Left renal pelvis (tissue), 4 donors: ENCODE data around the gene NSG2. TPM values are rescaled to one million over a fixed set of nuclear protein-coding genes. Genes with fewer than 3 reads are reported as not detected.

Experiments used
- DNase-seq, 4 donors: peaks; one replicate each; pipeline ENCODE4 v3.0.0-alpha.2; 2013; ENCODE audit warnings: low read depth in 4 of 4, low spot score in 3 of 4
- polyA plus RNA-seq, 4 donors: library from polyadenylated mRNA; unstranded; fragments of 120-200 nt; gene quantifications; one replicate each; pipeline ENCODE4 v1.2.1, GENCODE V29; 2013; ENCODE audit not compliant: insufficient read length in 4 of 4

NSG2 gene
- polyA plus RNA-seq, 4 donors = 0.21 to 1.8 (median 0.75) TPM

DNA sequence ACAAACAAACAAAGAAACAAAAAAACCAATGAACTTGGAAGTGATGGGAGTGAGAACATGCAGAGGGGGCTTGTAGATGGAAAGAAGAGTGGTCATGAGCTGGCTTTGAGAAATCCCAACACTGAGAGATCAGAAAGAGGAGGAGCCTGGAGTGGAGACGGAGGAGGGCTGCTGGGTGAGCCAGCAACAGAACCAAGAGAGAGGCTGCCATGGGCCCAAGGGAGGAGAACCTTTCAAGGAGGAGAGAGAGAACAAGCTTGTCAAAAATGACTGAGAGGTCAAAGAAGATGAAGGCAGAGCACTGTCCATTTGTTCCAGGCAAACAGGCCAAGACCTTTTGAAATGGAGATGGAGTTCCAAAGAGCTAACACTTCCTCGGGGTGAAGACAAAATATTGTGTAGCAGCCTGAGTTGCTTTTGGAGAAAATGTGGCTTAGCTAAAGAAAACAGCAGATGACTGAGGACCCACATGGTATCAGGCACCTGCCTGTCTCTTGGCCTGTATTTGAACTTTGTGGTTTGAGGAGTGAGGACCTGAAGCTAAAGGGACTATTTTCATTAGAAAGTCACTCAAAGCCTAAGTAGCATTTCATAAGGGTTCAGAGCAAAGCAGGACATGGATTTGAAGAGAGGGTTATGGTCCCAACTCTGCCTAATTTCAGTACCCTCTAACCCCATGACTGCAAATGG lies 13.1 kb downstream of the NSG2 start:
- DNase-seq = no peak

DNA sequence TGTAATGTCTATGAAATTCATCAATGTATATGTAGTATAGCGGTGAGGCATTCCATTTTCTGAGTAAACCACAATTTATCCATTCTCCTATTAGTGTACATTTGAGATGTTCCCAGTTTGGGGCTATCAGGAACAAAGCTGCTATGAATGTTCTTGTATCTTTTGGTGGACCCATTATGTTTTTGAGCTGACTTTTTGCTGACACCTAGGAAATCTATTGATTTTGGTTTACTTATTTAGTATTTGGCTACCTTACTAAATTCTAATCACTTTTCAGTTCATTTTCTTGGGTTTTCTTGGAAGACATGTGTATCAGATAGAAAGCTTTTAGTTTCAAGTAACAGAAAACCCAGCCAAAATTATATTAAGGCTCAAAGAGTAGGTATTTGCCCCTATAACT lies 13.7 kb downstream of the NSG2 start:
- DNase-seq = no peak

DNA sequence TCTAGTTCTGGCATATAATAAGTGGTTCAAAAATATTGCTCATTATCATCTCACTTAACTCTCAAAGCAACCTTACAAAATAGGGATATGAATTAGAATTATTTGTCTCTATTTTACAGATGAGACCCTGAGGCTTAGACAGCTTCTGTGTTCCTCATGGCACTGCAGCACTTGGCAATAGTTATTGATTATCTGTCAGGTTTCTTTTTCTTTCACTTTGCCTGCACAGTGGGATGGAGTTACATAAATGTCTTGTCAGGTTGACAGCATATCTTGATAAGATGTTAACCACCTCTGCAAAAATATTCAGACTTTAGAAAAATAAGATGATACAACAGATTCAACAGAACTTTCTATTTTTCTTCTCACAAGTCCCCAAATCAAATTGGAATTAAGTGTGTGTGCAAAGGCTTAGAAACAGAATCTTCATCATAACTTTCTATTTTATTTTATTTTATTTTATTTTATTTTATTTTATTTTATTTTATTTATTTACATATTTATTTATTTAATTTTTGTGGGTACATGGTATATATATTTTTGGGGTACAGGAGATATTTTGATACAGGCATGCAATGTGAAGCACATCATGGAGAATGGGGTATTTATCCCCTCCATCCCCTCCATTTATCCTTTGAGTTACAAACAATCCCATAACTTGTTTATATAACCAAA lies 17.7 kb downstream of the NSG2 start:
- DNase-seq = no peak

DNA sequence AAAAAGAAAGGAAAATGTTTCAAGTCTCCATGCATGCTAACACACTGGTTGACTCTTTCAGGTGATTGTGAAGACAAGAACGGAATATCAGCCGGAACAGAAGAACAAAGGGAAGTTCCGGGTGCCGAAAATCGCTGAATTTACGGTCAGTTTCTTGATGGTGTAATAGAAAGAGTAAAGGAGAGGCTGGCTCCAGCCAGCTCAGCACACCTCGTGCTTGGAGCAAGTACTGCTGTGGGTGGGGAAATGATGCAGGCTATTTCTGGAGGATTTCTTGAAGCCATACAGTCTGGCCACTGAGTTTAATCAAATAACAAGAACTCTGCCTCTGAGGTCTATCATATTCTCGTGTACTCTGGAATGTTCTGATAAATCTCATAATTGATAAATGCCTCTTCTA lies 18.7 kb downstream of the NSG2 start:
- no peak for DNase-seq

DNA sequence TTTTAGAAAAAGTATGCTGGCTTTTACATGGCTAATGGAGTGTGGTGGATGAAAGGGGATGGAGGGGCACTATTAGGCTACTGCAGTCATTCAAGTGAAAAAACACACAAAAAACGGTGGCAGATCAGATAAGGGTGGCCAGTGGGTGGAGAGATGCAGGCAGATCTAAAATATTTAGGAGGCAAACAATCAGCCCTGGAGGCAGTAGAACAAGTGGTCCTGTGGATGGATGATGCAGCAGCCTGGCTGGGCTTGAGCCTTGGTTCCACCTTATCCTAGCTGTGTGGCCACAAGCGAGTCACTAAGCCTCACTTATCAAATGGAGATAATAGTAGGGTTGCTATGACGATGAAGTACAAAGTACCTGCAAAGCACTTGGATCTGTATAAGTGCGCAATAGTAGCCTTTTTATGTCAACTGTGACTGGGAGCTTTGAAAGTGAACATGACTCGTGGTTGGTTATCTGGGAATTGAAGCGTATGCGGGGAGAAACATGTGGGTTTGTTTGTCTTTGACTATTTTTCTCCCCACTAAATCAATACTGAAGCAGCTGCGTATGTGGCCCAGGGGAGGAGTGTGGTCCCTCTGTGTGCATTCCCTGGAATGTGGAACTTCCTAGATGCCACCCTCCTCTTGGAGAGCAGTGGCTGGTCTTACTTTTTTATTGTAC lies 20.2 kb downstream of the NSG2 start:
- no peak for DNase-seq

DNA sequence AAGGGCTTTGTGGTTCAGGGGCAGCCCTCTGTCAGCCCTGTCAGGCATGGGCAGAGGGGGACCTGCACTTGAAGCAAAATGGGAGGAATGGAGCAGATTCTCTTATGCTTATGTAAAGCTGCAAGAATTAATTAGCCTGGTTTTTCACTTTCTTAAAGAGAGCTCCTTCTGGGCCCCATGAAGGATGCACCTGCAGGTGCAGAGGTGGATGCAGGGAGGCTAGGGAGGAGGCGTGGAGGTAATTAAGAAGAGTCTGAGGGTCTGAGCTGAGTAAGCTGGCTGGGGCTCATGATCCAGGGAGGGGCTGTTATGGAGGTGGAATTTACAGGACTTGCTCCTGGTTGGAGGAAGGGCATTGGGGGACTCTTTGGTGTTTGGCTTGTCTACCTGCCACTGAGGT lies 22.0 kb downstream of the NSG2 start:
- no peak for DNase-seq

DNA sequence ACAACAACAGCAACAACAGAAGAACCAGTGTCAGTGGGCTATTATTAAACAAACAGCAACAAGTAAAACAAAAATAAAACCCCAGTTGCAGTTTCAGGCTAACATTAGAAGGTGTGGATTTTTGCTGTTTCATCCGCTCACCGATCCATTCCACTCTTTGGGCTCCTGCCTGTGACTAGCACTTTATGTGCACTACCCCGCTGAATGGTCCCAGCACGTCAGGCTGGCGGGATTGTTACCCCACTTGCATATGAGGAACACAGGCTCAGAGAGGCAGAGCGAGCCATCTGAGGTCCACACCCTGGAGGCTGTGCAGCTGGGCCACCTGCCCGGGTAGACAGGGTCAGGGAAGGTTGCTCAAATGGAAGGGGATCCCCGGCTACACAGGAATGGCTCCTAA lies 26.0 kb downstream of the NSG2 start:
- no peak for DNase-seq

DNA sequence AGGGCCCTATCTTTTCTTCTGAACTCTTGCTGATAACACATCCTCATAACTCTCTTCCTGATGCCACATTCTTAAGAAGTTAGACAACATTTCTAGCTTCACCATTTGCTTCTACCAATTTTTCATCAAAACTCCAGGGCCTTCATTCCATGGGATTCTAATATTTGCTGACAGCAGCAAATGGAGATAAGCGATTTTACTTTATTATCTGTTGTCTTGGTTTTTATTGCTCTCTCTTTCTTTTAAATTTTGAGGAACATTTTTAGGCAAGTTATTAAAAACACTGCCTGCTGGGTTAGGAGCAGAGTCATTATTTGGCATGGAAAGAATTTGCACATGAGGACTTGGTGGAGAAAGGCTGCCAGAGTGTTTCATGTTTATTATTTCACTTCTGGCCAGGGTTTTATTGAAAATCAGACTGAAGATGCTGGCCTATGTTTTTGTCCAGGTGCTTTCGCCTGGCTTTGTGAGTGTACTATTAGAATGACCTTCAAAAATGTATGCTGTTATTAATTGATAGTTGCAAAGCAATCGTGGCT lies 27.7 kb downstream of the NSG2 start:
- DNase-seq = no peak

DNA sequence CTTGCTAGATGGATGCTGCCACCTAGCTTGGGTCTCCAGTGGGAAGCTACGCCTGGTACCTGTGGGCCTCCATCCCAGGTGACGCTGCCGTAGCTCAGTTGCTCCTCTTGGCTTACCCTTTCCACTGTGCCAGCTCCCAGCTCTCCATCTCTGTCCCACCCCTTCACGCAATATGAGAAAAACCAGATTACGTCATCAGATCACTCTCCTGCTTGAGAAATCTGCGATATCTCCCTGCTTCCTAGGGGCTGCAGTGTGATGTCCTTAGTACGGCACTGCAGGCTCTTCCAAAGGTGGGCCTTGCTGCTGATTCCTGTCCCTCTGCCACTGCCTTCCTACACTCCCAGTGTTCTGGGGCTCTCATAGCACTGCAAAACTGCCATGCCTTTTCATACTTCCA lies 28.9 kb downstream of the NSG2 start:
- DNase-seq = no peak

DNA sequence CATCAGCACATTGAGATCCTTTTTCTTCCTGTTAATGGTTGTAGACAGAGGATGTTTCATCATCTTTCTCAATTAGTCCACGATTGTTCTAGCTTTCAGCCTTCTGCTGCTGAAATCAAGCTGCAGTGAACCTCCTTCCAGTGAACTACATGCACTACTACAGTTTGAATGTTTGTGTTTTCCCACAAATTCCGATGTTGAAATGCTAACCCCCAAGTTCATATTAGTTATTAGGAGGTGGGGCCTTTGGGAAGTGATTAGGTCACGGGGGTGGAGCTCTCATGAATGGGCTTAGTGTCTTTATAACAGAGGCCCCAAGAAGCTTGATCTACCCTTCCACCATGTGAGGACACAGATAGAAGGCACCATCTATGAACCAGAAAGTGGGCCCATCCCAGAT lies 32.9 kb downstream of the NSG2 start:
- no peak for DNase-seq

DNA sequence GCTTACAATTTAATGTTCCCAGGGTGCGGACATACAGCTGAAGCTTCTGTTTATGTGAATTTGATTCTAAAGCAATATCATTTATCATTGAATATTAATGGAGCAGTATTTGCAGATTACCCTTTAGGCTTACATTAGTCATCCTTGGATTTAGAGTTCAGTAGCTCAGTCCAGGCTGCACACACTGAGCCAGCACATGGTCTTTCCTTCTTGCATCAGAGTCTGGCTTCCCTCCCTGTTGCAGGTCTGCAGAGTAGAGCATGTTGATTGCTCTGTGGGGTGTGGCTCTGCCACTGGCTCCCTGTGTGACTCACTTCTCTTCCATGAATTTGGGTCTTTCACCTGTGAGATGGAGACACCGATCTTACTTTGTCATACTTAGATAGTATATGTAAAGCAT lies 36.8 kb downstream of the NSG2 start:
- DNase-seq = no peak

DNA sequence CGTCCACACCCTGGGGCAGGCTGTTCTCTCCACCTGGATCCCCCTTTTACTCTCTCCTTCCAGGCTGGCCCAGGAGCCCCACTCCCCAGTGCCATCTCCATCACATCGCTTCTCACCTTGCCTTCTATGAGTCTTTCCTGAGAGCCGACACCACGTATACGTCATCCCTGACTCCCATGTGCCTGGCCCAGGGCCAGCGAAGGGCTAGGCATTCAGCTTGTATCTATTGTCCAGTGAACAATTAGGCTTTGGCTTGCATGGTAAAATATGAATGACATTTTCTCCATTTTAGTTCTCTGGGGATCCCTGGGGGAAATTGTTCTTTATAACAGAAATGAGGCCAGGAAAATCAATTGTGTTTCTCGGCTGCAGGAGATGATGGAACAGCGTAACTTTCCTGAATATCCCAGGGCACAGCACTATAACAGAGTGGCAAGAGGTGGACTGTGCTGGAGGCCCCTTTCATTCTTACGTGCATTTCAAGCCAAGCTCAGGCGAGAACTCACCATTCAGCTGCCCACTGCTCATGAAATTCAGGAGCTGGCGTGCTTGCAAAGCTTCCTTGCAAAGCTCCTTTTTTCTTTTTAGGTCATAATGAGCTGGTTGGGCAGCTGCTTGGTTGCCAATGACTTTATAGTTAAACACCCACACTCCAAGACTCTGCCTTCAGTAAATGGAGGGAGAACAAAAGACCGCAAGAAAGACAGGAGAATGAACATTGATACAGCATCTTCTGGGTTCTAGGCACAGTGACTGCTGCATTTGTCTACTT lies 37.7 kb downstream of the NSG2 start:
- no peak for DNase-seq

DNA sequence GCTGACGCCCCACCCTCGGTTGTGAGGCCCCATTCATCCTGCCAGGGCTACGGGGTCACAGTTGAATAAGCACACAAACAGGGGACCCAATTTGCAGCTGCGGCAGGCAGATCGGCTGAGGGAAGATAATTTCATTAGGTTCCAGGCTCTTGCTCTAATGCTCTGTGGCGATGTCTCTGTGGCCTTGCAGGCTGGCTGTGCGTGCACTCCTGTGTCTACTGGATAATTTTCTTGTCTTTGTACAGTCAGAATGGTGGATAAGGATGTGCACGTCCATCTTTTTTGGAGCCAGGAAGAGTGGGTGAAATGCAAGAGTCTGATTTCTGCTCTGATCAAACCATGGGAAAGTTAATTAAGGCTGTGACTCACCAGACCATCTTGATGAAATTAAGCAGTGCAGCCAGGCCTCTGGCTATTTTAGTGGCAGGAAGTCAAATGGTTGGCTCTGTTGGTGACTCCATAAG lies 39.2 kb downstream of the NSG2 start:
- no peak for DNase-seq

DNA sequence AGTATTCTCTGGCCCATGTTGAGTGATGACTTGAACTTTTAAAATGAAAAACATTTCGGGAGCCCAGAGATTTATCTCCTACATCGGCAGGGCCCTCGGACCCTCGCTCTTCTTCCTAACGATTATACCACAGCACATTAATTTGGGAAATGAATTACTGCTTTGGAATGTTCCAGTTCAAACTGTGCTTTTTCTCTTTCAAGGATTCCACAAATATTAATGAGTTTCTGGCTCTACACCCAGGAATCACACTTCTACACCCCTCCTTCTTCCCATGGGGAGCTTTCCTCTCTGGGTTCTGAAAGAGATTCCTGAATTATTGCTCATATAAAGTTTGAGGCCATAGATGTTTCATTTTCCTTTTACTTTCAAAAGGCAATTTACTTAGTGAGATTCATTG lies 41.2 kb downstream of the NSG2 start:
- no peak for DNase-seq

DNA sequence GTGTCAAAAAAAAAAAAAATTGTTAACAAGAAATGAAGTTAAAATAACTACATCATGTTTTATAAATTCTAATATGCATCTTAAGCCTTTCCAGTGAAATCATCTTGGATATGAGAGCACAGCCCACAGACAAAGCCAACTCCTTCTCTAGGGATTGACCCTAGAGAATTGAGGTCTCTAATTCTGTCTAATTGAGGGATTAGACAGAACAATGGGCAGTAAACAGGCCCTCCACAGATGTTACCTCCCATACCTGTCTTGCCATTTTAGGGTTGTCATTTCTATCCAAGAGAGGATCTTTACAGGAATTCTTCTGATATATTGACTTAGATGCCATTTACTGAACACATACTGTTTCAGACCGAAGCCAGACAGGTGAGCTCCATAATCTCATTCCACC lies 42.3 kb downstream of the NSG2 start:
- DNase-seq = no peak

DNA sequence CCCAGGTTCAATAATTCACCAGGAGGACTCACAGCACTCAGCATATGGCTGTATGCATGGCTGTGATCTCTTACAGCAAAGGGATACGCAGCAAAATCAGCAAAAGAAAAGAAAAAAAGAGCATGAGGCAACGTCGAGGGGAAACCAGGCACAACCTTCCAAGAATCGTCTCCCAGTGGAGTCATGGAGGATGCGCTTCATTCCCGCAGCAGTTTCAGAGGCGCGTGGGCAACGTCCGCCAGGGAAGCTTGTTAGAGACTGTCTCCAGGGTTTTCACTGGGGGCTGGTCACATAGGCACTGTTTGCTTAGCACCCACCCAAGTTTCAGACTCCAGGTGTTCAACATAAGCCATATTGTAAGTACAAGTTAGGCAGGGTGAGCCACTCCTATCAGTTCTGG lies 44.6 kb downstream of the NSG2 start:
- DNase-seq = no peak

DNA sequence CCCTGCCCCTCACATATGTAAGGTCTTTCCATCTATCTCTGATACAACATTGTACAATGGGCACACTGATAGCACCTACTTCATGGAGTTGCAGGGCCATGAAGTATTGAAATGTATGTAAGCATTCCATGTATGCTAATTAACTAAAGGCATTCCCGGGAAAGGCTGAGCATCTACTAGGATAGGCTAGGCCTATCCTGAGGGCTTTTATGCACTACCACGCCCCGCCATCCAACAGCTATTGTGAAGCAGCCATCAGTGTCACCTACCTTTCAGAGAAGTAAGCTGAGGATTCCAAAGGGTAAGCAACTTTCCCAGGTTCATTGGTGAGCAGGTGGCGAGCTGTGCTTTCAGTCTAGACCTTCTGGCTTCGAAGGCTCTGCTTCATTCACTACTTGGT lies 47.6 kb downstream of the NSG2 start:
- DNase-seq = no peak

DNA sequence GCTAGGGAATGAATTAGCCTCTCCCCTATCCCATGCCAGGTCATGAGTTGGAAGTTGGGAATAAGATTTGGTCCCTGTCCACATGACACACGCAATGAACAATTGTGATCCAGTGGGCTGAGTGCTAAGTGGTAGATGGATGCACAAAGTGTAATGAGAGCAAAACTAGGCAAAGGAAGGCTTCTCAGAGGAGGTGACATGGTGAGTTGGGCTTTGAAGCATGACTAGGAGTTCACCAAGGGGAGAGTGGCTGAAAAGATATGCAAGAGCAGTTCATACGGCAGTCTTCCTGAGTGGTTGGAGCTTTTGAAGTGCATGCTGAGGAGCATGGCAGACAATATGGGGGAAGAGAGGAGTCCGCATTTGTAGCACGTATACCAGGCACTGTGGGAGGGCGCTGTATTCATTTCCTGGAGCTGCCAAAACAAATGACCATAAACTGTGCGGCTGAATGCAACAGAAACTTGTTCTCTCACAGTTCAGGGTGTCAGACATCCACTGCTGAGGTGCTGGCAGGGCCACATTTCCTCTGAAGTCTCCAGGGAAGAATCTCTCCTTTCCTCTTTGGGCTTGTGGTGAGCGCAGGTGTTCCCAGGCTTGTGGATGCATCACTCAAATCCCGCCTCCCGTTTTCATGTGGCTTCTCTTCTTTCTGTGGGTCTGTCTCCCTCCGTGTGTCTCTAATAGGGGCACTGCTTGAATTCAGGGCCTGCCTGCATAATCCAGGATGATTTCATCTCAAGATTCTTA lies 49.5 kb downstream of the NSG2 start:
- no peak for DNase-seq

DNA sequence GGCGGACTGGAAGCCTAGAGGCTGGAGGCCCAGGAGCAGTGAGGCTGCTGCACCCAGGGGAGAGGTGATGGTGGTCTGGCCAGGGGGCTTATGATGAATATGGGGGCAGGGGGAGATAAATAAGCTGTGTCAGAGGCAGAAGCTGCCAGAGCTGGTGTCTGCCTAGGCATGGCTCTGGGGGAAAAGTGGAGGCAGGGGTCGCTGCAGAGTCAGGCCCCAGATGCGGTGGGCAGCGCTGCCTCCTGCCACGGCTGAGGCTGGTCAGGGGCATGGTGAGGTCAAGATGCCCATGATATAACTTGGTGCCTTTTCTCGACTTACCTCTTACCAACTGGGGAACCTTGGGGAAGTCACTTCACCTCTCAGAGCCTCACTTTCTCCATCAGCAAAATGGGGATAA lies 51.1 kb downstream of the NSG2 start:
- DNase-seq = no peak

DNA sequence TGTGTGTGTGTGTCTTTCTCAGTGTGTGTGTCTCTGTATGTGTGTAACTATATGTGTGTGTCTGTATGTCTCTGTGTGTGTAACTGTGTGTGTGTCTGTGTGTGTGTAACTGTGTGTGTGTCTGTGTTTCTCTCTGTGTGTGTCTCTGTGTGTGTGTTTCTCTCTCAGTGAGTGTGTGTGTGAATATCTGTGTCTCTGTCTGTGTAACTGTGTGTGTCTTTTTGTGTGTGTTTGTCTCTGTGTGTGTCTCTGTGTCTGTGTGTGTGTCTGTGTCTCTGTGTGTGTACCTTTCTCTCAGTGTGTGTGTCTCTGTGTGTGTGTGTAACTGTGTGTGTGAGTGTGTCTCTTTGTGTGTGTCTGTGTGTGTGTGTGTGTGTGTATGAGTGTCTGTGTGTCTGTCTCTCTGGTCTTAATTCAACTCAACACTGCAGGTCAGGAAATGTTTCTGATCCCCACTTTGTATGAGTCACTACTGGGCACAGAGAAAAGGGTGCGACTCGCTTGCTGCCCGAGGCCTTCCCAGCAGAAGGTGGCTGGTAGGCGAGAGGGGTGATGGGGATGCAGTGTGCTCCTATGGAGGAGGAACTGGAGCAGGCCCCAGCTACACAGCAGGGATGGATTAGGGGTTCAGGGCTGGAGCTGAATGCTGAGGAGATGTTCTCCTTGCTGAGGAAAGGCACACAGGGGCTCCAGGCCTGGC lies 52.1 kb downstream of the NSG2 start:
- DNase-seq = no peak
